ENCODE results near the gene KCNJ6. TPM values are rescaled to one million over a fixed set of nuclear protein-coding genes. Genes with fewer than 3 reads are reported as not detected.

The KCNJ6 gene
- total RNA-seq, 1 experiment from 2014 or later = not detected

DNA sequence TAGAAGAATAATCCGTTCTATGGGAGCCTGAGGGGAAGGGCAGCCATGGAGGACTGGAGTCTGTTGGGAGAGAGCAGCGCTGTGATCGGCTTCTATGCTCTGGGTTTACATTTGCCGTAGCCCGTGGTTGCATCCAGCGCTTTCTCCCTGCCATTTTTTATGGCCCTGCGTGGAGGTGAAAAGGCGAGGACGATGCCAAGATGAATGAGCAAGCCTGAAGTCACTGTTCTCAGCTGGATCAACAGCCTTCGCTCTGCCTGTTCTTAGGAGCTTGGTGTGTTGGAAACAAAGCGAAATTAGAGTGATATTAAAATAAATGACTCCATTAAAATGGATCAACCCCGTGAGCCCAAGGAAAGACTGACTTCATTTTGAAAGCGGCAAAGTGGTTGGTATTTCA lies 120.2 kb downstream of the KCNJ6 start:
- Mint-ChIP-seq H3K36me3 (ENCODE audit: insufficient read depth, unreplicated experiment) (no peaks in the 10 kb centered on the region), H3K4me3 (ENCODE audit: unreplicated experiment) (no peak overlapping the region), H3K9me3 (ENCODE audit: unreplicated experiment) (no peaks in the 10 kb centered on the region), H3K27me3 (ENCODE audit: insufficient read depth, unreplicated experiment) (peaks cover 8% of the 10 kb centered on the region), H3K27ac (ENCODE audit: unreplicated experiment) (no peak overlapping the region), H3K4me1 (ENCODE audit: low read depth, unreplicated experiment) (peaks cover 6% of the 10 kb centered on the region)
- CTCF ChIA-PET = no interaction called here
- Histone ChIP-seq H3K4me1 (no peaks in the 10 kb centered on the region), H3K9me3 (no peaks in the 10 kb centered on the region), H3K36me3 (ENCODE audit: control insufficient read depth, insufficient read depth, low read length) (no peaks in the 10 kb centered on the region), H3K27me3 (replicated peaks; ENCODE audit: control insufficient read depth, insufficient read depth, low read length) (no peaks in the 10 kb centered on the region), H3K4me3 (ENCODE audit: low read depth, low read length) (no peak overlapping the region)
- intact Hi-C loops (cut with micrococcal nuclease; ENCODE audit: unreplicated experiment) = no loop called here
- DNase-seq = no peak
- POLR2A ChIA-PET = no interaction called here
- TF ChIP-seq, protein P1, sequence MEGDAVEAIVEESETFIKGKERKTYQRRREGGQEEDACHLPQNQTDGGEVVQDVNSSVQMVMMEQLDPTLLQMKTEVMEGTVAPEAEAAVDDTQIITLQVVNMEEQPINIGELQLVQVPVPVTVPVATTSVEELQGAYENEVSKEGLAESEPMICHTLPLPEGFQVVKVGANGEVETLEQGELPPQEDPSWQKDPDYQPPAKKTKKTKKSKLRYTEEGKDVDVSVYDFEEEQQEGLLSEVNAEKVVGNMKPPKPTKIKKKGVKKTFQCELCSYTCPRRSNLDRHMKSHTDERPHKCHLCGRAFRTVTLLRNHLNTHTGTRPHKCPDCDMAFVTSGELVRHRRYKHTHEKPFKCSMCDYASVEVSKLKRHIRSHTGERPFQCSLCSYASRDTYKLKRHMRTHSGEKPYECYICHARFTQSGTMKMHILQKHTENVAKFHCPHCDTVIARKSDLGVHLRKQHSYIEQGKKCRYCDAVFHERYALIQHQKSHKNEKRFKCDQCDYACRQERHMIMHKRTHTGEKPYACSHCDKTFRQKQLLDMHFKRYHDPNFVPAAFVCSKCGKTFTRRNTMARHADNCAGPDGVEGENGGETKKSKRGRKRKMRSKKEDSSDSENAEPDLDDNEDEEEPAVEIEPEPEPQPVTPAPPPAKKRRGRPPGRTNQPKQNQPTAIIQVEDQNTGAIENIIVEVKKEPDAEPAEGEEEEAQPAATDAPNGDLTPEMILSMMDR (IDR thresholded peaks at IDR 0.05; ENCODE audit: insufficient read depth in 1 of 2, low read depth in 1 of 2, low read length in 1 of 2, severe bottlenecking in 1 of 2, unreplicated experiment in 1 of 2) = no peak
- BruUV-seq (replicated peaks) = no TSS peak

DNA sequence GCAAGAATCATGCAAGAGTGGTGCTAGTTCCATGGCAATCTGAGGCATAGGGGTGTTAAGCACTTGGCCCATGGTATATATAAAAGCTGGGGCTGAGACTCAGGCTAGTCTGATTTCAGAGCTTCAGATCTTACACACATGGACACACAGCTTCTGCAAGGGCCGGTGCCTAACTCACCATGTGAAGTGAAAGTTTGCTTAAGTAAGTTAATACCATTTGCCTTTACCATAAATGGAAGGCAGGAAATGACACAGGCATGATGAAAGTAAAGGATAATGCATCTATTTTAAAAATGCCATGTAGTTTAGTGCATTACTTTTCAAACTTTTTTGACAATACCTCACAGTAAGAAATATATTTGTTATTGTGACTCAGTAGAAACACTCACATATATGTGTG lies 122.6 kb downstream of the KCNJ6 start:
- H3K9me3 Mint-ChIP-seq (ENCODE audit: unreplicated experiment) = no peaks in the 10 kb centered on the region
- Histone ChIP-seq H3K4me1 (no peaks in the 10 kb centered on the region), H3K4me3 (ENCODE audit: low read depth, low read length) (no peak overlapping the region), H3K9me3 (no peaks in the 10 kb centered on the region), H3K27me3 (replicated peaks; ENCODE audit: control insufficient read depth, insufficient read depth, low read length) (no peaks in the 10 kb centered on the region), H3K36me3 (ENCODE audit: control insufficient read depth, insufficient read depth, low read length) (no peaks in the 10 kb centered on the region)
- no peak overlapping the region for H3K4me3 Mint-ChIP-seq (ENCODE audit: unreplicated experiment)
- TF ChIP-seq, protein P1 (IDR thresholded peaks at IDR 0.05; ENCODE audit: insufficient read depth in 1 of 2, low read depth in 1 of 2, low read length in 1 of 2, severe bottlenecking in 1 of 2, unreplicated experiment in 1 of 2) = no peak
- no TSS peak for BruUV-seq (replicated peaks)
- no peaks in the 10 kb centered on the region for H3K36me3 Mint-ChIP-seq (ENCODE audit: insufficient read depth, unreplicated experiment)
- peaks cover 5% of the 10 kb centered on the region for H3K27me3 Mint-ChIP-seq (ENCODE audit: insufficient read depth, unreplicated experiment)
- ChIA-PET POLR2A (no interaction called here), CTCF (no interaction called here)
- DNase-seq = no peak
- no peaks in the 10 kb centered on the region for H3K4me1 Mint-ChIP-seq (ENCODE audit: low read depth, unreplicated experiment)
- intact Hi-C loops (cut with micrococcal nuclease; ENCODE audit: unreplicated experiment) = no loop called here
- H3K27ac Mint-ChIP-seq (ENCODE audit: unreplicated experiment) = no peak overlapping the region

DNA sequence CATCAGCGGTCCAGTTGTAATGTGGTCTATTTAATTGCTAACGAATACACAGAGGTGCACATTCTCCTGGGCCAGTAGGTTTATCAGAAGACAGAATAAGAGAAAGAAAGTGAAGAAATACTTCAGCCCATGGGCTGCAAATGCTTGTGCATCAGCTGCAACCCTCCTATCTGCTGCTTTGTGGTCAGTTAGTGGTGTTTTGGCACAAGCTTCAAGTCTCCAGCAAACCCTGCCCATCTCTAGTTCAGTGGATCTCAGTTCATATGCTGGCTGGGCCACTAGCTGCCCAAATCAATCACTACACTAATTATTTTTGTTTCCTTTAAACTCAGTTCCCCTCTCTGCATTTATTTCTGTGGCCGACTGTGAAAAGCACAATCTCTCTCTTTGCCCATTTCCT lies 124.2 kb downstream of the KCNJ6 start:
- H3K27me3 Mint-ChIP-seq (ENCODE audit: insufficient read depth, unreplicated experiment) = peaks cover 2% of the 10 kb centered on the region
- H3K4me3 Mint-ChIP-seq (ENCODE audit: unreplicated experiment) = no peak overlapping the region
- ChIA-PET POLR2A (no interaction called here), CTCF (no interaction called here)
- H3K4me1 Mint-ChIP-seq (ENCODE audit: low read depth, unreplicated experiment) = no peaks in the 10 kb centered on the region
- H3K36me3 Mint-ChIP-seq (ENCODE audit: insufficient read depth, unreplicated experiment) = no peaks in the 10 kb centered on the region
- H3K4me1 ChIP-seq = no peaks in the 10 kb centered on the region
- H3K4me3 ChIP-seq (ENCODE audit: low read depth, low read length) = no peak overlapping the region
- H3K9me3 Mint-ChIP-seq (ENCODE audit: unreplicated experiment) = no peaks in the 10 kb centered on the region
- intact Hi-C loops (cut with micrococcal nuclease; ENCODE audit: unreplicated experiment) = no loop called here
- no peaks in the 10 kb centered on the region for H3K36me3 ChIP-seq (ENCODE audit: control insufficient read depth, insufficient read depth, low read length)
- no peak for DNase-seq
- H3K27ac Mint-ChIP-seq (ENCODE audit: unreplicated experiment) = no peak overlapping the region
- H3K9me3 ChIP-seq = no peaks in the 10 kb centered on the region
- no peaks in the 10 kb centered on the region for H3K27me3 ChIP-seq (replicated peaks; ENCODE audit: control insufficient read depth, insufficient read depth, low read length)
- TF ChIP-seq, protein P1 (IDR thresholded peaks at IDR 0.05; ENCODE audit: insufficient read depth in 1 of 2, low read depth in 1 of 2, low read length in 1 of 2, severe bottlenecking in 1 of 2, unreplicated experiment in 1 of 2) = no peak
- no TSS peak for BruUV-seq (replicated peaks)

Data from Caco-2 (cell line).